Psoas muscle (tissue), 8 donors: ENCODE data around the gene SPTAN1. TPM values are rescaled to one million over a fixed set of nuclear protein-coding genes. Genes with fewer than 3 reads are reported as not detected.
"Not testable (repeated sequence)": the region's sequence is repeated elsewhere in the genome, so short reads cannot be mapped to it uniquely, and the experiment has no call there.

Source experiments
- ATAC-seq, 4 donors: fragments of 200-7000 bp; cut with Tn5 transposase; one replicate each; pipeline ENCODE4 v1.9.1; 2020; ENCODE audit warnings: moderate library complexity in 3 of 4, mild to moderate bottlenecking in 2 of 4
- DNase-seq, 2 donors: peaks; one replicate each; pipeline ENCODE4 v3.0.0-alpha.2; 2020
- H3K27ac ChIP-seq: fragments of 200-600 bp; one replicate; pipeline ENCODE4 v1.8.0; 2022
- H3K27me3 ChIP-seq, 3 donors: fragments of 200-600 bp in 1 of 3; one replicate each; pipeline versions ENCODE4 v1.6.1 to v1.8.0; 2013 to 2022; ENCODE audit warnings: low read length in 2 of 3, mild to moderate bottlenecking in 2 of 3, moderate library complexity in 1 of 3; ENCODE audit not compliant: insufficient read depth in 3 of 3
- H3K36me3 ChIP-seq, 2 donors: fragments of 200-600 bp in 1 of 2; one replicate each; pipeline versions ENCODE4 v1.6.1 to v1.8.0; 2013 to 2022; ENCODE audit warnings: low read depth in 1 of 2, mild to moderate bottlenecking in 1 of 2, moderate library complexity in 1 of 2; ENCODE audit not compliant: insufficient read depth in 1 of 2
- H3K4me1 ChIP-seq: fragments of 200-600 bp; one replicate; pipeline ENCODE4 v1.8.0; 2022
- H3K4me3 ChIP-seq: fragments of 200-600 bp; one replicate; pipeline ENCODE4 v1.8.0; 2022; ENCODE audit warnings: mild to moderate bottlenecking
- H3K9me3 ChIP-seq: fragments of 200-600 bp; one replicate; pipeline ENCODE4 v1.8.0; 2022
- WGBS, 3 donors: extraction: QIAGEN DNeasy Blood & Tissue Kit; methylation state at CpG; one replicate each; pipeline versions ENCODE4 v1.1.6 to v1.1.7; 2013; 5-methylcytosine and 5-hydroxymethylcytosine counted together
- intact Hi-C, 2 donors: fragments of 100-400 bp; cut with DNase I; formaldehyde crosslinking; loops; one replicate each; pipeline versions ENCODE4 v1.11.0 to v1.14.2; 2022
- polyA plus RNA-seq, 3 donors: library from polyadenylated mRNA; stranded (reverse); fragments of 200-250 nt; gene quantifications; one replicate each; pipeline ENCODE4 v1.2.3, GENCODE V29; 2013
- total RNA-seq, 4 donors: library from RNA; stranded (reverse); fragmentation: NEBNext Ultra II Directional in 2 of 4; extraction: Animal tissue kit (Norgen Biotek cat#: 25700) in 2 of 4; gene quantifications; one replicate each; pipeline versions ENCODE4 v1.2.1 to v1.2.4, GENCODE V29; 2021 to 2023
- TF ChIP-seq, protein P1 (sequence below): fragments of 200-600 bp; IDR thresholded peaks from one replicate; pipeline ENCODE4 v1.8.0; 2022; ENCODE audit warnings: antibody characterized with exemption
- donor health status: healthy with polysubstance abuse.
- donor health status: DM: no; HTN: no; CAD: no; lungs with moderate emphysema.
- donor health status: Bipolar disorder and iron deficiency.
- donor health status: healthy.
- donor health status: DM: yes; HTN: yes; CAD: no.
- donor health status: DM: no; HTN: no; CAD: no.
- donor health status: DM: no; HTN: no; CAD: no.
- donor health status: DM: yes; HTN: yes; CAD: no.

Gene SPTAN1
- total and polyA plus RNA-seq, 7 donors = 18.1 to 91.4 (median 42.6) TPM

DNA sequence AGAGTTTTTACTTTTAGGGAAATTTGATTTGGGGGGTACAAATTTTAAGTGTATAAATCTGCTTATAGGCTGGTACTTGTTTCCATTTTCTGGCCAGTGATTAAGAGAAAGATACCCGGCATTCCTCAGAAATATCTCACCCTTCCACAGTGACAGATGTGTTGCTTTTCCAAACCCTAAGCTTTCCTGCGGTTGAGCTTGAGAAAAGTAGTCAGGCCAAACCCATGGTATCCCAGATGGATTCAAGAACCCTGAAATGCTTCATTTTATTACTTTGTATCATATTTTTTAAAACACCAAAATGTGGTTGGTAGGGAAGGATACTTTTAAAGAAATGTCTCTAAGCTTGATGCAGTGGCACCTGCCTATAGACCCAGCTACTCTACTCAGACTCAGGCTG is 23.5 kb downstream of the SPTAN1 start:
- no peak for ATAC-seq
- TF ChIP-seq, protein P1, sequence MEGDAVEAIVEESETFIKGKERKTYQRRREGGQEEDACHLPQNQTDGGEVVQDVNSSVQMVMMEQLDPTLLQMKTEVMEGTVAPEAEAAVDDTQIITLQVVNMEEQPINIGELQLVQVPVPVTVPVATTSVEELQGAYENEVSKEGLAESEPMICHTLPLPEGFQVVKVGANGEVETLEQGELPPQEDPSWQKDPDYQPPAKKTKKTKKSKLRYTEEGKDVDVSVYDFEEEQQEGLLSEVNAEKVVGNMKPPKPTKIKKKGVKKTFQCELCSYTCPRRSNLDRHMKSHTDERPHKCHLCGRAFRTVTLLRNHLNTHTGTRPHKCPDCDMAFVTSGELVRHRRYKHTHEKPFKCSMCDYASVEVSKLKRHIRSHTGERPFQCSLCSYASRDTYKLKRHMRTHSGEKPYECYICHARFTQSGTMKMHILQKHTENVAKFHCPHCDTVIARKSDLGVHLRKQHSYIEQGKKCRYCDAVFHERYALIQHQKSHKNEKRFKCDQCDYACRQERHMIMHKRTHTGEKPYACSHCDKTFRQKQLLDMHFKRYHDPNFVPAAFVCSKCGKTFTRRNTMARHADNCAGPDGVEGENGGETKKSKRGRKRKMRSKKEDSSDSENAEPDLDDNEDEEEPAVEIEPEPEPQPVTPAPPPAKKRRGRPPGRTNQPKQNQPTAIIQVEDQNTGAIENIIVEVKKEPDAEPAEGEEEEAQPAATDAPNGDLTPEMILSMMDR = no peak
- no peaks in the 10 kb centered on the region for H3K27me3 ChIP-seq
- no peak for DNase-seq
- H3K4me1 ChIP-seq = no peaks in the 10 kb centered on the region
- no peak overlapping the region for H3K4me3 ChIP-seq
- no peaks in the 10 kb centered on the region for H3K9me3 ChIP-seq
- intact Hi-C loops = no loop called here
- H3K27ac ChIP-seq = no peak overlapping the region
- 86 to 90% (median 87%) methylated on average over 2 of the region's 2 CpGs for WGBS, 3 donors
- H3K36me3 ChIP-seq = peaks cover 20 to 96% of the 10 kb centered on the region in 2 donors

DNA sequence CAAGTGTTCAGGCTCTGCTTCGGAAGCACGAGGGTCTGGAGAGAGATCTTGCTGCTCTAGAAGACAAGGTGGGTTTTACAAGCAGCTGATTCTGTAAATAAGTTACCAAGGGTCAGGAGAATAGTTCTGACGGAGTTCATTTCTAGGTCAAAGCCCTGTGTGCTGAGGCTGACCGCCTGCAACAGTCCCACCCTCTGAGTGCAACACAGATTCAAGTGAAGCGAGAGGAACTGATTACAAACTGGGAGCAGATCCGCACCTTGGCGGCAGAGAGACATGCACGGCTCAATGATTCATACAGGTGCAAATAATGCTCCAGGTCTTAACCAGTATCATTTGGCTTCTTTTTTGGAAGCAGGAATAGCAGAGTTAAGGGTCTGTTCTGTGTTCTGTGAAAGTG is 24.8 kb downstream of the SPTAN1 start:
- Histone ChIP-seq H3K27ac (no peak overlapping the region), H3K4me1 (no peaks in the 10 kb centered on the region), H3K27me3 (no peaks in the 10 kb centered on the region), H3K9me3 (no peaks in the 10 kb centered on the region), H3K36me3 (peaks cover 21 to 97% of the 10 kb centered on the region in 2 donors), H3K4me3 (no peak overlapping the region)
- DNase-seq (no peak), ATAC-seq (no peak)
- intact Hi-C loops = no loop called here
- 93 to 95% (median 93%) methylated on average over 8 of the region's 8 CpGs for WGBS, 3 donors
- TF ChIP-seq, protein P1 = no peak

DNA sequence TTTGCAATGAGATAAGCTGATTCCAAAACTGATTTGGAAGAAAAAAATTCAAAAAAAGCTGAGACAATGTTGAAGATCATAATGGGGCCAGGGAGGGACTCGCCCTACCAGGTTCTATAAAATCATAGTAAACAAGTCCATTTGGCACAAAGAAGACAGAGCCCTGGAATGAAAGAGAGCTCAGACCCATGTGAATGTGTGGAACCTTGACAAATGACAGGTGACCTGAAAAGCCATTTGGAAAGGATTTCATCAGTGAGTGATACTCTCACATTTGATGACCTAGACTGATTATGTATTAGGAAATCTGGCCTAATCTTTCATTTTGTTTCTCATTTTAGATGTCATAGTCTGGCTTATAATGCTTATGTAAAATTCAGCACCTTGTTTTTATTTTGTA is 26.8 kb downstream of the SPTAN1 start:
- no peak overlapping the region for H3K4me3 ChIP-seq
- H3K27me3 ChIP-seq = no peaks in the 10 kb centered on the region
- no peaks in the 10 kb centered on the region for H3K9me3 ChIP-seq
- H3K27ac ChIP-seq = no peak overlapping the region
- 94 to 100% (median 97%) methylated on average over 1 of the region's 1 CpG for WGBS, 3 donors
- peaks cover 36 to 100% of the 10 kb centered on the region in 2 donors for H3K36me3 ChIP-seq
- ATAC-seq (no peak), DNase-seq (no peak)
- TF ChIP-seq, protein P1 = no peak
- no peaks in the 10 kb centered on the region for H3K4me1 ChIP-seq
- intact Hi-C loops = no loop called here

DNA sequence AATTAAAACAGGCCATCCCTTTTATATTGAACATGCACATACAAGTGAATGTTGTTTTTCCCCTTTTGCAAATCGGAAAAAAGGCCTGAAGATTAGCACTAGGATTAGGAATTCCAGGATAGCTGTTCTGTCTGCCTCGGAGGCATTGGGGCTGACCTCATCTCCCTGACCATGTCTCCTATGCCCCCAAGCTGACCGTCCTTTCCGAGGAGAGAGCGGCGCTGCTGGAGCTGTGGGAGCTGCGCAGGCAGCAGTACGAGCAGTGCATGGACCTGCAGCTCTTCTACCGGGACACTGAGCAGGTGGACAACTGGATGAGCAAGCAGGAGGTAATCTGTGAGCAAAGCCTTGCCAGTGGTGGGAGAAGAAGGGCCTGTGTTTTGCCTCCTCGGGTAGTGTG is 28.3 kb downstream of the SPTAN1 start:
- ATAC-seq (no peak), DNase-seq (no peak)
- no peaks in the 10 kb centered on the region for H3K27me3 ChIP-seq
- H3K27ac ChIP-seq = no peak overlapping the region
- intact Hi-C loops = loop anchor here (10.0 kb wide), 2 partner anchors 384 to 404 kb away; no protein-coding TSS in a partner anchor
- TF ChIP-seq, protein P1 = no peak
- no peaks in the 10 kb centered on the region for H3K9me3 ChIP-seq
- H3K4me3 ChIP-seq = no peak overlapping the region
- peaks cover 30 to 100% of the 10 kb centered on the region in 2 donors for H3K36me3 ChIP-seq
- WGBS, 3 donors = 91 to 92% (median 91%) methylated on average over 10 of the region's 10 CpGs
- no peaks in the 10 kb centered on the region for H3K4me1 ChIP-seq

DNA sequence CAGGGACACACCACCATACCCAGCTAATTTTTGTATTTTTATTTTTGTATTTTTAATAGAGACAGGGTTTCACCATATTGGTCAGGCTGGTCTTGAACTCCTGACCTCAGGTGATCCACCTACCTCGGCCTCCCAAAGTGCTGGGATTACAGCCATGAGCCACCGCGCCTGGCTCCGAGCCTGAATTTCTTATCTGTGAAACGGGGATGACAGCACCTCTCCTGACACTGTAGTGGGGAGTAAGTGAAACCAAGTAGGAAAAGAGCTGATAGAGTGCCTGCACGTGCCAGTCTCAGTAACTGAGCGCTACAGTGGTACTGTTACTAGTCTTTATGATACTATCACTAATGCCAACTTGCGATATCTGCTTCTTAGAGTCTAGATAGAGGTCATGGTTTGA is 32.8 kb downstream of the SPTAN1 start:
- H3K27me3 ChIP-seq, H3K4me1 ChIP-seq, H3K4me3 ChIP-seq, H3K9me3 ChIP-seq, ATAC-seq, H3K27ac ChIP-seq, DNase-seq: not testable (repeated sequence)
- H3K36me3 ChIP-seq = peaks cover 24 to 100% of the 10 kb centered on the region in 2 donors
- intact Hi-C loops = loop anchor here (10.0 kb wide), 2 partner anchors 380 to 400 kb away; no protein-coding TSS in a partner anchor
- 89 to 92% (median 90%) methylated on average over 8 of the region's 8 CpGs for whole genome bisulfite sequencing, 3 donors

DNA sequence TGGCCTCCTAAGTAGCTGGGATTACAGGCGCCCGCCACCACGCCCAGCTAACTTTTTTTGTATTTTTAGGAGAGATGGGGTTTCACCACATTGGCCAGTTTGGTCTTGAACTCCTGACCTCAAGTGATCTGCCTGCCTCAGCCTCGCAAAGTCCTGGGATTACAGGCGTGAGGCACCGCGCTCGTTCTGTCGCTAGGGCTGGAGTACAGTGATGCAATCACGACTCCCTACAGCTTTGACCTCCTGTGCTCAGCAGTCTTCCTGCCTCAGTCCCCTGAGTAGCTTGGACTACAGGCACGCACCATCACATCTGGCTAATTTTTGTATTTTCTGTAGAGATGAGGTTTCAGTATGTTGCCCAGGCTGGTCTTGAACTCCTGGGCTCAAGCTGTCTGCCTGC is 34.5 kb downstream of the SPTAN1 start:
- H3K4me3 ChIP-seq, H3K4me1 ChIP-seq, DNase-seq, H3K27ac ChIP-seq, H3K9me3 ChIP-seq, H3K27me3 ChIP-seq, ATAC-seq: not testable (repeated sequence)
- H3K36me3 ChIP-seq = peaks cover 24 to 100% of the 10 kb centered on the region in 2 donors
- 85 to 93% (median 90%) methylated on average over 11 of the region's 11 CpGs for WGBS, 3 donors
- intact Hi-C loops = loop anchor here (10.0 kb wide), 2 partner anchors 378 to 398 kb away; no protein-coding TSS in a partner anchor
